HG03095 (cell line): ENCODE measurements around the gene SIM2.

Experiments
- ATAC-seq: cut with Tn5 transposase; IDR thresholded peaks from one replicate; pipeline ENCODE4 v1.9.1; 2021; ENCODE audit warnings: moderate library complexity; ENCODE audit not compliant: unreplicated experiment

SIM2 gene

DNA sequence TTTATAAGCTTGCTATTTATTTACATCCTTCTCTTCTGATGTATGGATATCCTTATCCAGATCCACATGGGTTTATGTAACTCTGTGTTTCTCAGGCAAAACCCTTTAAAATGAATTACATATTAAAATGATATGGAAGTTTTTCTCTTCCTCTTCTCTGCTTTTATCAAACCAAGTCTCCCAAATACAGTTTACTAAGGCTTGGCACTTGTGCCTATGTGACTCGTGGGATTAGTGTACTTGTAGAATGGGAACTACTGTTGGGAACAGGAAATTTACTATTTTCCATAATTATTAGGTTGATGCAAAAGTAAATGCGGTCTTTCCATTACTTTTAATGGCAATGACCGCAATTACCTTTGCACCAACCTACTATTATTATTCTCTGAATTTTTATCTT, 14.8 kb downstream of the SIM2 start:
- no peak for ATAC-seq

GRCh38 chr21:36716387-36716786, 17.5 kb downstream of the SIM2 start:
- ATAC-seq = no peak

- ATAC-seq = no peak
Observed at GRCh38 chr21:36716836-36717235, 17.9 kb downstream of the SIM2 start.

DNA sequence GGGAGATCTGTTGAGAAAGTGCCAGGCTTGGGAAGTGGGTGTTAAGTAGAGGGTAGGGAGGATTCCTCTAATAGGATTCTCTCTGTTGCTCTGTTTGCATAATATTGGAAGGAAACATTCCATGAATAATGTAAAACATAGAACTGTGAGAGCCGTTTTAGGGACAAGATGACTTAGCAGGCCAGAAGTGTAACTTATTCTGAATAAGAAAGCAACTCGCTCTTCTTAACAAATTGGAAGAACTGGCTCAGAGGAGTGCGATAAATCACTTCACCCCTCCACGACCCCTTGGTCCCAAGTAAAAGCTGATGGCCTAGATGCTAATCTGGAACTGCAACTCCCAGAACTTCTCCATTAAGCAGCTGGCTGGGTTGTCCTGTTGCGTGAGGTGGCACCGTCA, 19.1 kb downstream of the SIM2 start:
- no peak for ATAC-seq

DNA sequence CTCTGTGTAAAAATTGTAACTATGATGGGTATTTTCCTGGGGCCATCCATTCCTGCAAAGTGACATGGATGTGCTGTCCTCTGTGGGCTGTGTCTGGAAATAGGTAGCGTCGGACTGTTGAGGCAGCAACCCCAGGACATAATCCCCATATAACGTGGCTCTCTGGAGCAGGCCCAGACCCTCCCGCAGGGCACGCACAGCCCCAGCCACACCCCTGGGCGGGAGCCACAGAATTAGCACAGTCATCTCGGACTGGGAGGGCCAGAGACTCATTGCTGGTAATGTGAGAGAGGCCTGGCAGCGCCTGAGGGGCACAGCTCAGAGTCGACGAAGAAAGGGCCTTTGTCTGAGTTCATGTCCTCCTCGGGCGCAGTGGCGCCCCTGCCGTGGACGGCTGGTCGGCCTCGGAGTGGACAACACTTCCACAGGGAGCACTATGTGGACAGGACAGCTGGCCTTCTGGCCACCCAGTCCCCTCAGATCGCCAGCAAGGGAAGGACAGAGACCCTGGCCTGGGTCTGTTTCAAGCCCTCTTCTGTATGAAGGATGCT, 20.1 kb downstream of the SIM2 start:
- ATAC-seq = no peak

GRCh38 chr21:36719614-36720013, 20.7 kb downstream of the SIM2 start:
- ATAC-seq = no peak

DNA sequence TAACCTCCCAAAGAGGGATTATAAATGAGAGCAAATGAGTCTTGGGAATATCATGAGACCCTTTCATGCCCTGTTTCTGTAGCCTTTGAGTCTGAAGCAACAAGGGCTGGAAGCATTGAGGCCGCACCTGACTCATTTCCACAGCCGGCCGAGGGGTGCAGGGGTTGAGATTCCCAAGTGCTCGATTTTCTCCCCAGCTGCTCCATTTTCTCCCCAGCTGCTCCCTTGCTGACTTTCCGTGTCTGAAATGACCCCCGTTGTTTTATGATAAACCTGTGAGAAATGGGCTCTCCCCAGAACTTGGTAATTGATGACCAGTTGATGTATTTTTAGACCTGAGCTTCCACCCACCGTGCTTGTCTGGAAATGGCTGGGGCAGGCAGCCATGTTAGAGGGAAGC, 22.9 kb downstream of the SIM2 start:
- no peak for ATAC-seq

DNA sequence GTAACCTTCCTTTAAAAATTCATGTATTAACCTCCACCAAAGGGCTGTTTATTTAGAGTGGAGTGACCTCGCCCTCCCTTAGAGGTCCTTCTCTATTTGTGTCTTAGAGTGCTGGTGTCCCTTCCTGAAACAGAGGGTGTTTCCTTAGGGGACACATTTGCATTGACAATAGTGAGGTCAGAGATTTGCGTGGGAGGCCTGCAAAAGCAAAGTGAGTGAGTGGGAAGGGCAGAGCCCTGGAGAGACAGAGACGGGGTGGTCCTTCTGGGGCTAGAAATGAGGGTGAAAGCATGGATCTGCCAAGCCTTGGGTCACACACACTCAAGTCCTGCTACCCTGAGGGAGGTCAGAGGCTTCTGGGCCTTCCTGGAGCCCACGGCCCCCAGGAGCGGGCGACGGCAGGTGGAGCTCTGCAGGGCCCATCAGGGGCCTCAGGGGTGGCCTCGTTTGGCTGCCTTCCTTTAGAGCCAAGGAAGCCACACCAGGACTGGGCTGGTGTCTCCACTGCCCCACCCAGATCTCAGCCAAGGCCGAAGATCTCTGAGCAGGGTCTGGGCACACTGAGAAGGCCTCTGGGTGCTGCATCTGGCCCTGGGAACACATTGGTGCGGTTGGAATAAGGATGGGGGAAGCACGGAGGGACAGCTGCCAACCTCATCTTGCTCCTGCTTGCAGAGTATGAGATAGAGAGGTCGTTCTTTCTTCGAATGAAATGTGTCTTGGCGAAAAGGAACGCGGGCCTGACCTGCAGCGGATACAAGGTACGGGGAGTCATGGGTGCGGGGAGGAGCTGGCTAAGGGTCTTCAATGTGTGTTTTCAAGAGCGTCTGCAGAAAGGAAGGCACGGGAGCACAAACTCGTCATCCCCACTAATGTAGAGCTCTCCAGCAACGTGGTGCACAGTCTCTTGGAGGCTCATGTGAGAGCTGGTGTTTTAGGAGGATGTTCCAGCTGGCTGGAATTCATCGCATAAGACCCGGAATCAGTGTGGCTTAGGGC, 23.8 kb downstream of the SIM2 start:
- no peak for ATAC-seq

GRCh38 chr21:36723371-36723881, 24.5 kb downstream of the SIM2 start:
- ATAC-seq = no peak

GRCh38 chr21:36724660-36725059, 25.7 kb downstream of the SIM2 start:
- ATAC-seq = no peak

GRCh38 chr21:36725793-36726386, 27.0 kb downstream of the SIM2 start:
- ATAC-seq = no peak

DNA sequence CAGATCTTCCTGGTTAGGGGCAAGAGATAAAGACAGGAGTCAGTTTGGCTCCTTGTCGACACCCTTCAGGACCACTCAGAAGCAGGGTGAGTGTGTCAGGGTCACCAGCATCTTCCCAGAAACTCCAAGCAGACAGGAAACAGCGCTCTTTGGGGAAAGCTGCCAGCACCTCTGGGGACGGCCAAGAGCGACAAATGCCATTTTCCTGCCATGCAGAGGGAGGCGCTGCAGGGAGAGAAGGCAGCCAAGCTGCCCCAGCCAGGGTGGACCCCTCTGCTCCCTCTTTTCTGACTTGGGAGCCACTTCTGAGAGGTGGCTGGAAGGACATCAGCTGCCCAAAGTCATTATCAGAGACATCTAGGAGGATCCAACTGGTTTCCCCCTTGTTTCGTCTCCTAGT, 29.0 kb downstream of the SIM2 start:
- no peak for ATAC-seq

- no peak for ATAC-seq
Observed at GRCh38 chr21:36728371-36729111, 29.6 kb downstream of the SIM2 start.

- ATAC-seq = no peak
Observed at GRCh38 chr21:36729310-36729970, 30.5 kb downstream of the SIM2 start.

DNA sequence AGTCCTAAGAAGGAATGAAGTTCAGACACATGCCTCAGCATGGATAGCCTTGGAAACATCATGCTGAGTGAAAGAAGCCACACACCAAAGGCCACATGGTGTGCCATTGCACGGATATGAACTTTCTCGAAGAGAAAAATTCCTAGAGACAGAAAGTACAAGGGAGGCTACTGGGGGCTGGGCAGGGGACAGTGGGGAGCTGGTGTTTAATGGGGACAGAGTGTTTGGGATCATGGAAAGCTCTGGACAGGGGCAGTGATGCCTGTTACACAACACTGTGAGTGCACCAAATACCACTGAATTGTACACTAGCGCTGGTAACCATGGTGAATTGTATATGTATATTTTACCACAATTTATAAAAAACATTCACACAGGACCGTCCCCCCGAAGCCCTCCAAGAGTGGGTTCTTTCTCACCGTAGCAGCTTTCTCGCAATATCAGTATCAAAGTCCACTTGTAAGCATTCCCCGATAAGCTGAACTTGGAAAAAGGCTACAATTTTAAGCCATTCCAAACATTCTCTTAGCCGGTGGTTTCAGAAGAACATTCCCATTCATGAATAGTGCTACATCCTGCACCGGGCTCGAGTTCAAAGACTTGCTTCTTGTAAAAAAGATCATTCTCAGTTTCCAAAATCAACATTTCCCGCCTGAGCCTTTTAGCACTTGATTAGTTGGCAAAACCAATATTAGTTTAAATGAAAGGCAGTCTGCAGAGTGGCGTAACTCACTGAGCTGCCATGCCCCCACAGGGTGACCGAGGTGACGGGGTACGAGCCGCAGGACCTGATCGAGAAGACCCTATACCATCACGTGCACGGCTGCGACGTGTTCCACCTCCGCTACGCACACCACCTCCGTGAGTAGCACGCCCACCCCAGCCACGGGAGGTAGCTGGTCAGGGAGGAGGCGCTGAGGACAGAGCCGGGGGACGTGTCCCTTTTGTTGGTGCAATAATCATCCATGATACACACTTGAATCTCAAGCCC, 31.7 kb downstream of the SIM2 start:
- no peak for ATAC-seq

- no peak for ATAC-seq
Observed at GRCh38 chr21:36732217-36732616, 33.3 kb downstream of the SIM2 start.

GRCh38 chr21:36732761-36733160, 33.8 kb downstream of the SIM2 start:
- no peak for ATAC-seq

- ATAC-seq = no peak
Observed at GRCh38 chr21:36733857-36734256, 34.9 kb downstream of the SIM2 start.
